DND-41 (cell line): ENCODE data around the gene ENTPD8.

Experiments used
- ATAC-seq: fragments of 200-7000 bp; cut with Tn5 transposase; 3 replicates; pipeline ENCODE4 v1.9.1; 2021; ENCODE audit warnings: low read depth; ENCODE audit not compliant: insufficient read depth
- DNase-seq: peaks from one replicate; pipeline ENCODE4 v3.0.0-alpha.2; 2020
- H2AFZ ChIP-seq: 2 replicates; pipeline ENCODE4 v1.6.0; 2012; ENCODE audit warnings: low read depth, low read length
- H3K27ac ChIP-seq: 2 replicates; pipeline ENCODE4 v1.5.1; 2012; ENCODE audit warnings: low read length, inconsistent platforms
- H3K27me3 ChIP-seq: fragments of 200-600 bp; sonication (generic); 2 replicates; pipeline ENCODE4 v1.6.0; 2012; ENCODE audit warnings: low read length, mild to moderate bottlenecking, inconsistent platforms; ENCODE audit not compliant: insufficient read depth, poor library complexity
- H3K36me3 ChIP-seq: 2 replicates; pipeline ENCODE4 v1.5.1; 2012; ENCODE audit warnings: low read length, inconsistent platforms; ENCODE audit not compliant: insufficient read depth
- H3K4me1 ChIP-seq: 2 replicates; pipeline ENCODE4 v1.5.1; 2012; ENCODE audit warnings: mild to moderate bottlenecking, low read length; ENCODE audit not compliant: insufficient read depth
- H3K4me2 ChIP-seq: 2 replicates; pipeline ENCODE4 v1.6.0; 2012; ENCODE audit warnings: mild to moderate bottlenecking, moderate library complexity, low read length, inconsistent platforms; ENCODE audit not compliant: insufficient read depth
- H3K4me3 ChIP-seq, 2 experiments: fragments of 200-600 bp in 1 of 2; shearing (Covaris generic) in 1 of 2; 2 replicates each; pipeline ENCODE4 v1.5.1; 2012 to 2016; ENCODE audit warnings: inconsistent platforms in 2 of 2, low read length in 2 of 2, mild to moderate bottlenecking in 2 of 2, low read depth in 1 of 2, moderate library complexity in 1 of 2
- H3K79me2 ChIP-seq: 2 replicates; pipeline ENCODE4 v1.6.0; 2012; ENCODE audit warnings: low read length, inconsistent platforms; ENCODE audit not compliant: insufficient read depth
- H3K9ac ChIP-seq: 2 replicates; pipeline ENCODE4 v1.6.0; 2012; ENCODE audit warnings: low read depth, mild to moderate bottlenecking, inconsistent platforms, low read length, moderate library complexity
- H3K9me3 ChIP-seq: 2 replicates; pipeline ENCODE4 v1.5.1; 2012; ENCODE audit warnings: low read length, moderate library complexity, mild to moderate bottlenecking, inconsistent platforms; ENCODE audit not compliant: insufficient read depth, severe bottlenecking
- H4K20me1 ChIP-seq: 2 replicates; pipeline ENCODE4 v1.6.0; 2012; ENCODE audit warnings: low read length; ENCODE audit not compliant: insufficient read depth
- EZH2 ChIP-seq: IDR thresholded peaks from 3 replicates; pipeline ENCODE4 v1.6.1; 2012; ENCODE audit warnings: borderline replicate concordance, low read depth, mild to moderate bottlenecking, moderate library complexity, low read length, inconsistent platforms; ENCODE audit not compliant: severe bottlenecking
- TF ChIP-seq, protein P1 (sequence below): IDR thresholded peaks from 2 replicates; pipeline ENCODE4 v1.5.1; 2012; ENCODE audit warnings: borderline replicate concordance, low read length, moderate library complexity, mild to moderate bottlenecking; ENCODE audit not compliant: poor library complexity, severe bottlenecking; ENCODE audit errors: extremely low read depth

The ENTPD8 gene

DNA sequence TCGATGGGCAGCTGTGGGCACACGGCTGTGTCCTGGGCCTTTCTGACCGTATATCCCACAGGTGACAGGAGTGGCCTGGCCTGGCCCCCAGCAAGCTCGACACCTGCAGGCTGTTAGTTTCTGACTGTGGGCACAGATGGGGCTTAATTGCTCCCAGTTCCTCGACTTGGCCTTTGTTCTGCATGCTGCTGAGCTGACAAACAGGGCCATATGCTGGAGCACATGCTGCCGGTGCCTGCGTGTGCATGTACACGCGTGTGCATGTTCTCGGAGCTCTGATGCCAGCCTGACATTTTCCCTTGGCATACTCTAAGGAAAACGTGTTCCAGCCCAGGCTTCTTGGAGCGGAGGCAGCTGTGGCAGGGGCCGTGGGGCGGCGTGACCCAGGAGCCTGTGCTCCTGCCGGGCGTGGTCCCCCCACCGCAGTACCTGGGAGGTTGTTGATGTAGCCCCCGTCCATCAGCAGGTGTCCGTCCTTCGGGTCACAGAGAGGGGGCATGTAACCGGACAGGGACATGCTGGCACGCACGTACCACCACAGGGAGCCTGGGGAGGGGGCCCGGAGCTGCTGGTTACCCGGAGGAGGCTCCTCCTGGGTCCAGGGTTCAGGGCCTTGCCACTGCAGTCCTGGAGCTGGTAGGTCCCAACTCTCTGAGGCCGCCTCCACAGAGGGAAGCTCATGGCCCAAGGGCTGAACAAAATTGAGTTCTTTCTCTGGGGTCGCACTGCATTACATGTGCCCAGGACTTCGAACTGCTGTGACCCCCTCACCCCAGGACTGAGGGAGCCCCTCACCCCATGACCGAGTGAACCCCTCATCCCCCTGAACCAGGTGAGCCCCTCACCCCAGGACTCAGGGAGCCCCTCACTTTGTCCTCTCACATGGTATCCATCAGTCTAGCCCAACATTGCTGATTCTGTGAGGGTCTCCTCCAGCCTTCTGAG, 22.1 kb upstream of the ENTPD8 start:
- no peak for ATAC-seq
- Histone ChIP-seq H3K27me3 (peaks cover 10% of the 10 kb centered on the region), H3K4me3 (no peak overlapping the region), H3K9ac (no peak overlapping the region), H3K27ac (no peak overlapping the region), H4K20me1 (peaks cover 48% of the 10 kb centered on the region), H3K36me3 (no peaks in the 10 kb centered on the region), H3K79me2 (no peaks in the 10 kb centered on the region), H3K9me3 (no peaks in the 10 kb centered on the region), H2AFZ (no peak overlapping the region), H3K4me1 (peaks cover 16% of the 10 kb centered on the region), H3K4me2 (no peak overlapping the region)
- DNase-seq: no peak
- TF ChIP-seq EZH2: no peak
- TF ChIP-seq, protein P1, sequence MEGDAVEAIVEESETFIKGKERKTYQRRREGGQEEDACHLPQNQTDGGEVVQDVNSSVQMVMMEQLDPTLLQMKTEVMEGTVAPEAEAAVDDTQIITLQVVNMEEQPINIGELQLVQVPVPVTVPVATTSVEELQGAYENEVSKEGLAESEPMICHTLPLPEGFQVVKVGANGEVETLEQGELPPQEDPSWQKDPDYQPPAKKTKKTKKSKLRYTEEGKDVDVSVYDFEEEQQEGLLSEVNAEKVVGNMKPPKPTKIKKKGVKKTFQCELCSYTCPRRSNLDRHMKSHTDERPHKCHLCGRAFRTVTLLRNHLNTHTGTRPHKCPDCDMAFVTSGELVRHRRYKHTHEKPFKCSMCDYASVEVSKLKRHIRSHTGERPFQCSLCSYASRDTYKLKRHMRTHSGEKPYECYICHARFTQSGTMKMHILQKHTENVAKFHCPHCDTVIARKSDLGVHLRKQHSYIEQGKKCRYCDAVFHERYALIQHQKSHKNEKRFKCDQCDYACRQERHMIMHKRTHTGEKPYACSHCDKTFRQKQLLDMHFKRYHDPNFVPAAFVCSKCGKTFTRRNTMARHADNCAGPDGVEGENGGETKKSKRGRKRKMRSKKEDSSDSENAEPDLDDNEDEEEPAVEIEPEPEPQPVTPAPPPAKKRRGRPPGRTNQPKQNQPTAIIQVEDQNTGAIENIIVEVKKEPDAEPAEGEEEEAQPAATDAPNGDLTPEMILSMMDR: no peak

GRCh38 chr9:137462396-137462985, 21.3 kb upstream of the ENTPD8 start:
- H3K79me2 ChIP-seq: no peaks in the 10 kb centered on the region
- H3K4me1 ChIP-seq: peaks cover 16% of the 10 kb centered on the region
- no peaks in the 10 kb centered on the region for H3K9me3 ChIP-seq
- TF ChIP-seq, protein P1: no peak
- TF ChIP-seq EZH2: no peak
- H2AFZ ChIP-seq: no peak overlapping the region
- no peak overlapping the region for H3K9ac ChIP-seq
- H3K4me2 ChIP-seq: peak overlapping the region; percentile 47
- H3K27ac ChIP-seq: no peak overlapping the region
- no peak for DNase-seq
- peak overlapping the region in 1 of 2 experiments; percentile 18; a peak in 2 of 4 replicates for H3K4me3 ChIP-seq
- peaks cover 7% of the 10 kb centered on the region for H3K27me3 ChIP-seq
- ATAC-seq: no peak
- no peaks in the 10 kb centered on the region for H3K36me3 ChIP-seq
- H4K20me1 ChIP-seq: peaks cover 48% of the 10 kb centered on the region

DNA sequence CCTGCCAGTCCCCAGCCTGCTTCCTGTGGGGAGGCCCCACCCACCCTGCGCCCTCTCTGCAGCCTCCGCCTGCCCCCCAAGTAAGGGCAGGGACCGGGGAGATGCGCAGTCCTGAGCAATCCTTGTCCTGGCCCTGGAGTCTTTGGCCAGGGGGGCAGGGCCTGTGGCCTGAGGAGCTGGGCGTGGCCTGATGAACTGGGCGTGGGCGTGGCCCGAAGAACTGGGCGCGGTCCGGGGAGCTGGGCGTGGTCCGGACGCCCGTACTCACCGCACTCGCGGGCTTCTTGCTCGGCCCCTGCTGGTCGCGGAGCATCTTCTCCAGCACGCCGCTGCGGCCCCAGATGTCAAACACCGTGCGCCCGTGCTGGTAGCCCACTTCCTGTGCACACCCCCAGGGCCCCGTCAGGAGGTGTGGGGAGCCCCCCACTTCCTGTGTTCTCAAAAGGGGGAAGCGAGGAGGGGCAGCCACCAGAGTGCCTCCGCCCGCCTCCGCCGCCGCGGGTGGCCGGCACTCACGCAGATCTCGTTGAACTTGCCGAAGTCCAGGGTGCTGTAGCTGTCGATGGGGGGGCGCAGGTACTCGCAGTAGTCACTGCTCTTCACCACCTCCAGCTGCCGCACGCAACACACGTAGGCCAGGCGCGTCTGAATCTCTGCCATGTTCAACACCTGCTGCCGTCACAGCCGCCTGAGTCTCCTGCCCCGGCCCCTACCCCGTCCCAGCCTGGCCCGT, 20.7 kb upstream of the ENTPD8 start:
- H3K27ac ChIP-seq: no peak overlapping the region
- ATAC-seq: peak; percentile 93
- peak; percentile 86 for DNase-seq

More for the DNA sequence above, 20.7 kb upstream of the ENTPD8 start:
- peaks cover 7% of the 10 kb centered on the region for H3K27me3 ChIP-seq
- H4K20me1 ChIP-seq: peaks cover 47% of the 10 kb centered on the region
- peak overlapping the region; percentile 47 for H3K4me2 ChIP-seq
- no peak overlapping the region for H3K9ac ChIP-seq
- H3K4me1 ChIP-seq: peaks cover 16% of the 10 kb centered on the region
- H3K36me3 ChIP-seq: no peaks in the 10 kb centered on the region
- no peaks in the 10 kb centered on the region for H3K79me2 ChIP-seq
- no peaks in the 10 kb centered on the region for H3K9me3 ChIP-seq
- peak overlapping the region in 1 of 2 experiments; percentile 18; a peak in 2 of 4 replicates for H3K4me3 ChIP-seq
- H2AFZ ChIP-seq: no peak overlapping the region
- no peak for TF ChIP-seq EZH2
- TF ChIP-seq, protein P1: peak; percentile 36
